AG04450 (cell line): ENCODE data around the gene CAMKMT. TPM values are rescaled to one million over a fixed set of nuclear protein-coding genes. Genes with fewer than 3 reads are reported as not detected.

ENCODE experiments used
- CTCF ChIA-PET: fragments of 300-600, 350-600 bp; formaldehyde crosslinking; extraction: SDS; loops from one replicate; lab custom pipeline; 2022; ENCODE audit warnings: antibody characterized with exemption, inconsistent platforms; lab: Charles Lee
- POLR2A ChIA-PET: fragments of 350-600 bp; formaldehyde crosslinking; extraction: SDS; loops from one replicate; lab custom pipeline; 2021; ENCODE audit warnings: antibody characterized with exemption, inconsistent platforms; lab: Yijun Ruan, JAX
- DNase-seq: peaks from one replicate; pipeline ENCODE4 v3.0.0-alpha.2; 2011; ENCODE audit warnings: low read depth, low spot score
- H3K27ac ChIP-seq: one replicate; pipeline ENCODE4 v1.5.1; 2012; ENCODE audit warnings: low read depth, low read length, control low read depth
- H3K27me3 ChIP-seq: one replicate; pipeline ENCODE4 v1.6.0; 2012; ENCODE audit warnings: low read length; ENCODE audit not compliant: control insufficient read depth, insufficient read depth
- H3K4me3 ChIP-seq: 2 replicates; pipeline ENCODE4 v1.5.1; 2011; ENCODE audit warnings: mild to moderate bottlenecking, low read depth, low read length, control low read depth
- H3K9me3 ChIP-seq: 2 replicates; pipeline ENCODE4 v1.5.1; 2012; ENCODE audit warnings: low read length; ENCODE audit not compliant: control insufficient read depth, insufficient read depth
- CTCF ChIP-seq: IDR thresholded peaks from 2 replicates; pipeline ENCODE4 v1.5.1; 2011; ENCODE audit warnings: low read depth, low read length, control low read depth, inconsistent platforms
- polyA plus RNA-seq: library from polyadenylated mRNA; depleted of rRNA; stranded (reverse); fragments of >200 nt; gene quantifications from 2 replicates; pipeline ENCODE4 v1.2.3, GENCODE V29; 2011

Gene CAMKMT
- polyA plus RNA-seq, 1 experiment = 10.2 TPM

GRCh38 chr2:44477657-44478414, 116.1 kb downstream of the CAMKMT start:
- POLR2A ChIA-PET = no interaction called here
- H3K4me3 ChIP-seq = no peak overlapping the region
- H3K27me3 ChIP-seq = no peaks in the 10 kb centered on the region
- TF ChIP-seq CTCF = no peak
- CTCF ChIA-PET = interaction anchor here (0.6 to 5.2 kb wide), 9 partner anchors 9 to 480 kb away, joined by 3 to 136 read pairs (median 5); no protein-coding TSS in a partner anchor
- DNase-seq = no peak
- H3K27ac ChIP-seq = no peak overlapping the region
- H3K9me3 ChIP-seq = no peaks in the 10 kb centered on the region

- ChIA-PET CTCF (interaction anchor here (0.5 to 5.2 kb wide), 145 partner anchors 9 to 1105 kb away, joined by 3 to 136 read pairs (median 5); partner anchors contain the start of gene CAMKMT), POLR2A (interaction anchor here (1.0 kb wide), 1 partner anchor 82 kb away, joined by 6 read pairs; no protein-coding TSS in a partner anchor)
- no peak overlapping the region for H3K27ac ChIP-seq
- no peaks in the 10 kb centered on the region for H3K27me3 ChIP-seq
- TF ChIP-seq CTCF = peak; percentile 100
- no peak overlapping the region for H3K4me3 ChIP-seq
- no peaks in the 10 kb centered on the region for H3K9me3 ChIP-seq
- DNase-seq = peak; percentile 71
These were observed 117.6 kb downstream of the CAMKMT start for GRCh38 chr2:44479127-44479887.

- Histone ChIP-seq H3K27ac (no peak overlapping the region), H3K4me3 (no peak overlapping the region), H3K9me3 (no peaks in the 10 kb centered on the region), H3K27me3 (no peaks in the 10 kb centered on the region)
- ChIA-PET POLR2A (no interaction called here), CTCF (interaction anchor here (0.5 to 5.2 kb wide), 136 partner anchors 8 to 1104 kb away, joined by 3 to 136 read pairs (median 5); partner anchors contain the start of gene CAMKMT)
- DNase-seq = no peak
- TF ChIP-seq CTCF = no peak
These were observed 118.3 kb downstream of the CAMKMT start for GRCh38 chr2:44480068-44480467.

DNA sequence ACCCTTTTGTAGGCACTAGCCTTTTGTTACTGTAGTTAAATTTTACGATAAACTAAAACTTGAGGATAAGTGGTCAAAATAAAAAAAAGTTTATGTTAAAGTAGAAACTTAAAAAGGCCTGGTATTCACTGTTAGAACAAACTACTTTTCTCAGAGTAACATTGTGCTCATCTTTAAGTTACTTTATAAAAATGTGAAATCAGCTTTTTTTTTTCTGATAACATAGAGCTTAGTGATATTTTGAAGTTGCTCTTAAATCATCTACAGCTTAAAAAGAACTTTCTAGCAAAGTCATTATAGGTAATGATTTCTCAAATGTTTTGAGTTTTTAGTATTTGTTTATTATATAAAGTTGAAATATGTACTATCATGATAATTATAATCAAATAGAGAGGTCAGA, 125.3 kb downstream of the CAMKMT start:
- Histone ChIP-seq H3K9me3 (no peaks in the 10 kb centered on the region), H3K4me3 (no peak overlapping the region), H3K27me3 (no peaks in the 10 kb centered on the region), H3K27ac (no peak overlapping the region)
- ChIA-PET POLR2A (no interaction called here), CTCF (interaction anchor here (0.7 kb wide), 1 partner anchor 10 kb away, joined by 3 read pairs; no protein-coding TSS in a partner anchor)
- no peak for DNase-seq
- TF ChIP-seq CTCF = no peak
